Thyroid gland (tissue), 4 donors: ENCODE data around the gene NAP1L4. TPM values are rescaled to one million over a fixed set of nuclear protein-coding genes. Genes with fewer than 3 reads are reported as not detected.

Experiments
- DNase-seq, 2 donors: peaks; one replicate each; pipeline ENCODE4 v3.0.0-alpha.2; 2019
- H3K27ac ChIP-seq, 3 donors: fragments of 200-600 bp; sonication (generic); 1 replicate in 2 of 3; 2 replicates in 1 of 3; pipeline ENCODE4 v1.5.1; 2016 to 2019; ENCODE audit warnings: mild to moderate bottlenecking in 1 of 3, moderate library complexity in 1 of 3
- H3K27me3 ChIP-seq: fragments of 200-600 bp; sonication (generic); one replicate; pipeline ENCODE4 v1.5.1; 2019
- H3K36me3 ChIP-seq, 2 donors: fragments of 200-600 bp; sonication (generic); one replicate each; pipeline ENCODE4 v1.5.1; 2016 to 2019
- H3K4me1 ChIP-seq, 2 donors: fragments of 200-600 bp; sonication (generic); one replicate each; pipeline ENCODE4 v1.5.1; 2017 to 2019
- H3K4me3 ChIP-seq, 3 donors: fragments of 200-600 bp; sonication (generic); replicated peaks in 1 of 3; 1 replicate in 2 of 3; 2 replicates in 1 of 3; pipeline ENCODE4 v1.5.1; 2016; ENCODE audit warnings: mild to moderate bottlenecking in 1 of 3
- H3K9me3 ChIP-seq: fragments of 200-600 bp; sonication (generic); one replicate; pipeline ENCODE4 v1.5.1; 2017
- CTCF ChIP-seq, 6 experiments: fragments of 200-600 bp in 3 of 6; fragments of 450-650 bp in 3 of 6; sonication (generic) in 3 of 6; IDR thresholded peaks; one replicate each; pipeline ENCODE4 v1.5.1; 2016 to 2019; ENCODE audit warnings: antibody characterized with exemption in 6 of 6, mild to moderate bottlenecking in 2 of 6, inconsistent platforms in 1 of 6, moderate library complexity in 1 of 6
- POLR2A ChIP-seq, 2 donors: fragments of 450-650 bp; IDR thresholded peaks; one replicate each; pipeline ENCODE4 v1.6.1; 2017; ENCODE audit warnings: antibody characterized with exemption in 2 of 2, mild to moderate bottlenecking in 2 of 2, moderate library complexity in 1 of 2
- WGBS, 2 donors: methylation state at CpG; one replicate each; pipeline ENCODE4 v1.1.5; 2017; 5-methylcytosine and 5-hydroxymethylcytosine counted together
- intact Hi-C: fragments of 100-400 bp; cut with DNase I; formaldehyde crosslinking; loops from one replicate; pipeline ENCODE4 v1.15.1; 2023
- total RNA-seq, 4 donors: library from RNA; depleted of rRNA; stranded (reverse); fragments of >200 nt; gene quantifications; one replicate each; pipeline ENCODE4 v1.2.3, GENCODE V29; 2016

NAP1L4 gene
- total RNA-seq, 4 donors from 2014 or later = 104 to 117 (median 108) TPM

DNA sequence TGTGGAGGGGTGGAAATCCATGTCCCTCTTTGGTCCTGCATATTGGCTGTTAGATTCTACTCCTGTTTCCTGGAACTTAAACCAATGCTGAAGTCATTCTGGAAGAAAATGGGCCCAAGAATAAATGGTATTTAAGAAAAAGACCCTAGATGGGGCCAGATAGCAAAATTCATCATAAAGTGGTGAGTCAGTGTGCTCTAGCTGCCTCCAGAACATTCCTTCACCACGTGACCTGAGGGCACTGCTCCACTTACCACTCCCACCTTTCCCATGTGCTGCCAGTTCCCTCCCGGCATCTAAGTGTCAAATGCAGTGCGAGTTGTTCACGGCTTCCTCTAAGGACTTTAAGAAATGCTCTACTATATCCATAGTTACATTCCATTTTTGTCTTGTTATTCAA, 30.9 kb upstream of the NAP1L4 start:
- Histone ChIP-seq H3K36me3 (peaks cover 38 to 50% of the 10 kb centered on the region in 2 donors), H3K27me3 (no peaks in the 10 kb centered on the region), H3K9me3 (no peaks in the 10 kb centered on the region), H3K27ac (no peak overlapping the region), H3K4me3 (no peak overlapping the region), H3K4me1 (peaks cover 0 to 9% of the 10 kb centered on the region in 2 donors)
- TF ChIP-seq CTCF (IDR thresholded peaks at IDR 0.05) (no peak), POLR2A (IDR thresholded peaks at IDR 0.05) (no peak)
- no peak for DNase-seq
- intact Hi-C loops = no loop called here
- WGBS, 2 donors = 87 to 92% methylated on average over 4 of the region's 4 CpGs

DNA sequence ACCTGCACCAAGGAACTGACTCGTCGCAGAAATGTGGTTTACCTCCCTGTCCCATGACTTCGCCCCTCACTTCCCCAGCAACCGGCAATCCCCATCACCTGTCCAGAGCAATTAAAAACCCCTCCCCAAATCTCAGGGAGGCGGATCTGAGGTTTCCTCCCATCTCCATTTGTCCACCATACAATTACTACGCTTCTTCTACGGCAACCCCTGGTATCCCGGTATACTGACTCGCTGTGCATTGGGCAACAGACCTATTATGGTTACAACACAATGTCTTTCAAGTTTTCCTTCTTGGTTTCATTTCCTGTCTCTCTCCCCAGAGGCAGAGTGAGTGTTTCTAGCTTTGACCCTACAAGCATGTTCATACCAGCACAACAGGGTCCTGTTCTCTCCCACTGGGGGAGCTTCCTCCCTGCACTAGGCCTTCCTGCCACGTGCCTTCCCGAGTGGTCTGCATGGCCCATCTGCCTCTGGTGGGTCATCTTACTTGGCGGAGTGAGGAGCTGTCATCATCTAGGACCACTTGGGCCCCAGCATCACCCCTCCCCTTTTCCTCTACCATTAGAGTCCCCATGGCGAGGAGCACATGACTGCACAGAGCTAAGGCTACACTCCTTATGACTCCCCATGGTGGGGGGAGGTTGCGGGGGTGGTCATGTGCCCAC, 30.3 kb upstream of the NAP1L4 start:
- intact Hi-C loops = no loop called here
- Histone ChIP-seq H3K4me3 (no peak overlapping the region), H3K4me1 (peaks cover 0 to 9% of the 10 kb centered on the region in 2 donors), H3K27me3 (no peaks in the 10 kb centered on the region), H3K9me3 (no peaks in the 10 kb centered on the region), H3K36me3 (peaks cover 43 to 55% of the 10 kb centered on the region in 2 donors), H3K27ac (no peak overlapping the region)
- TF ChIP-seq POLR2A (IDR thresholded peaks at IDR 0.05) = no peak
- TF ChIP-seq CTCF (IDR thresholded peaks at IDR 0.05) = no peak
- 85 to 90% methylated on average over 14 of the region's 14 CpGs for WGBS, 2 donors
- no peak for DNase-seq

DNA sequence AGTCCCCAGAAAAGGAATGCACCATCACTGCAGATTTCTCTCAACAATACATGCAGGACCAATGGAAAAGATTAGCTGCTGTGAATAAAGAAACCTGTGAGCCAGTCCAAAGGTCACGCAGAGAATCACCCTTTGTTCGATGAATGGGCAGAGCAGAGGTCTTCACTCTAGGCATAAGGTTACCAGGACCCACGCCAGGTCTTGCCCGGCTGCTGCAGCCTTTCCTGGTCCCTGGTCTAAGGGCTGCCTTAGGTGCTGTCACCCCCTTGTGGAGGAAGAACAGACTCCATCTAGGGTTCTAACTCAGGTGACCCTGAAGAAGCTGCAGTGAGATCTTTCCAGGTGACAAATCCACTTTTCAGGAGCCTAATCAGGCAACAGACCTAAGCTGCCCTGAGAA, 29.0 kb upstream of the NAP1L4 start:
- Histone ChIP-seq H3K4me1 (peaks cover 0 to 9% of the 10 kb centered on the region in 2 donors), H3K27me3 (no peaks in the 10 kb centered on the region), H3K4me3 (no peak overlapping the region), H3K27ac (no peak overlapping the region), H3K36me3 (peaks cover 43 to 55% of the 10 kb centered on the region in 2 donors), H3K9me3 (no peaks in the 10 kb centered on the region)
- peak; percentile 61 to 65 for DNase-seq
- TF ChIP-seq CTCF (IDR thresholded peaks at IDR 0.05) = peak; percentile 24 to 70 (median 61)
- no peak for TF ChIP-seq POLR2A (IDR thresholded peaks at IDR 0.05)
- intact Hi-C loops = no loop called here
- WGBS, 2 donors = 47 to 69% methylated on average over 2 to 4 of the region's 4 CpGs

DNA sequence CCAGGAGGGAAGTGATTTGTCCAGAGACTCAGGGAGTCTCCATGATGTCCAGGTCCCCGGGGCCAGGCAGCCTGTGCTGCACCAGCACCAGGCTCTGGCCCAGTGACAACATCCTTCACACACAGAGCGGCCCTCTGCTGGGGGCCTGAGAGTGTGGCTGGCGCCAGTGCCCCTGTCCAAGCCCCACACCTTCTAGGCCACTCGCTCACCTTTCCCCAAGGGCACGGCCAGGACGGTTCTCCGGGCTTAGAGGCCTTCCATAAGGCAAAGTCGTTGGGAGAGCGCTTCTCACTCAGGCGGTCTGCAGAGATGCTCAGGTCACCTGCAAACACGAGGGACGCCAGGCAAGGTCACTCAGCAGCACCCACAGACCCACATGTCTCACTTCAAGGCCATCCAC, 27.9 kb upstream of the NAP1L4 start:
- TF ChIP-seq POLR2A (IDR thresholded peaks at IDR 0.05) = no peak
- TF ChIP-seq CTCF (IDR thresholded peaks at IDR 0.05) = no peak
- Histone ChIP-seq H3K27me3 (no peaks in the 10 kb centered on the region), H3K4me1 (peaks cover 0 to 9% of the 10 kb centered on the region in 2 donors), H3K9me3 (no peaks in the 10 kb centered on the region), H3K27ac (no peak overlapping the region), H3K4me3 (no peak overlapping the region), H3K36me3 (peaks cover 44 to 54% of the 10 kb centered on the region in 2 donors)
- DNase-seq = no peak
- 95 to 98% methylated on average over 6 to 12 of the region's 12 CpGs for WGBS, 2 donors
- intact Hi-C loops = no loop called here

- Histone ChIP-seq H3K27ac (no peak overlapping the region), H3K27me3 (no peaks in the 10 kb centered on the region), H3K36me3 (peaks cover 51 to 54% of the 10 kb centered on the region in 2 donors), H3K4me1 (peaks cover 0 to 9% of the 10 kb centered on the region in 2 donors), H3K9me3 (no peaks in the 10 kb centered on the region), H3K4me3 (no peak overlapping the region)
- no peak for DNase-seq
- WGBS, 2 donors = 84 to 92% methylated on average over 4 to 5 of the region's 5 CpGs
- intact Hi-C loops = no loop called here
- TF ChIP-seq CTCF (IDR thresholded peaks at IDR 0.05) (no peak), POLR2A (IDR thresholded peaks at IDR 0.05) (no peak)
These were observed 26.5 kb upstream of the NAP1L4 start for GRCh38 chr11:3018596-3018995.
